C4-2B (cell line): Measurements from ENCODE around the gene SCN1B.
"Not testable (repeated sequence)": the region's sequence is repeated elsewhere in the genome, so short reads cannot be mapped to it uniquely, and the experiment has no call there.

Experiments used
- CTCF ChIP-seq: fragments of 450-650 bp; conservative IDR thresholded peaks from 2 replicates; pipeline ENCODE4 v1.5.1; 2017; ENCODE audit warnings: mild to moderate bottlenecking
- ZFX ChIP-seq: fragments of 450-650 bp; IDR thresholded peaks from 2 replicates; pipeline ENCODE4 v1.6.1; 2017

- TF ChIP-seq ZFX, CTCF: not testable (repeated sequence)
Measured at GRCh38 chr19:35007427-35007826, 22.8 kb upstream of the SCN1B start.
